ENCODE measurements around the gene C11orf21.

- TF ChIP-seq ZNF316 (IDR thresholded peaks at IDR 0.05) = no peak
- TF ChIP-seq SP1 (CRISPR knock-in tag; IDR thresholded peaks at IDR 0.05) = no peak
- TF ChIP-seq MTA1 (IDR thresholded peaks at IDR 0.05; ENCODE audit: borderline replicate concordance) = no peak
- no peak for TF ChIP-seq ZNF79 (CRISPR knock-in tag; IDR thresholded peaks at IDR 0.05; ENCODE audit: low read depth)
- no peak for TF ChIP-seq ESRRA (IDR thresholded peaks at IDR 0.05; ENCODE audit: borderline replicate concordance, low read depth)
- TF ChIP-seq YBX1 (IDR thresholded peaks at IDR 0.05) = no peak
- no peak for TF ChIP-seq HDGF (IDR thresholded peaks at IDR 0.05)
- TF ChIP-seq E2F6 (IDR thresholded peaks at IDR 0.05; ENCODE audit: borderline replicate concordance in 1 of 2, extremely low read depth in 1 of 2, insufficient read depth in 1 of 2, insufficient read length in 1 of 2, low read depth in 1 of 2, low read length in 1 of 2, poor library complexity in 1 of 2, severe bottlenecking in 1 of 2) = no peak
- TF ChIP-seq CTCF (IDR thresholded peaks at IDR 0.05 in 2 of 3, conservative IDR thresholded peaks at IDR 0.05 in 1 of 3; ENCODE audit: insufficient read depth in 2 of 3, low read depth in 1 of 3, low read length in 3 of 3) = no peak
- no peak for TF ChIP-seq POLR2AphosphoS2 (IDR thresholded peaks at IDR 0.05; ENCODE audit: low read length)
- TF ChIP-seq CBX5 (IDR thresholded peaks at IDR 0.05; ENCODE audit: borderline replicate concordance, low read depth) = no peak
These were observed 45.0 kb upstream of the C11orf21 start for GRCh38 chr11:2346586-2347307.

Measured in K562 (cell line).